ENCODE results near the gene MFSD6.

Gene MFSD6

GRCh38 chr2:190497428-190497827 lies 89.3 kb downstream of the MFSD6 start:
- H3K4me3 ChIP-seq (ENCODE audit: low read length) = no peak overlapping the region
- TF ChIP-seq CTCF (IDR thresholded peaks at IDR 0.05; ENCODE audit: insufficient read depth, low read depth, low read length, missing control alignments) = no peak
- peak; percentile 67 for DNase-seq (ENCODE audit: low read depth)

GRCh38 chr2:190499273-190499672 lies 91.1 kb downstream of the MFSD6 start:
- no peak for DNase-seq (ENCODE audit: low read depth)
- no peak overlapping the region for H3K4me3 ChIP-seq (ENCODE audit: low read length)
- no peak for TF ChIP-seq CTCF (IDR thresholded peaks at IDR 0.05; ENCODE audit: insufficient read depth, low read depth, low read length, missing control alignments)

GRCh38 chr2:190500054-190500502 lies 91.9 kb downstream of the MFSD6 start:
- no peak overlapping the region for H3K4me3 ChIP-seq (ENCODE audit: low read length)
- TF ChIP-seq CTCF (IDR thresholded peaks at IDR 0.05; ENCODE audit: insufficient read depth, low read depth, low read length, missing control alignments) = no peak
- DNase-seq (ENCODE audit: low read depth) = no peak

- TF ChIP-seq CTCF (IDR thresholded peaks at IDR 0.05; ENCODE audit: insufficient read depth, low read depth, low read length, missing control alignments) = no peak
- no peak overlapping the region for H3K4me3 ChIP-seq (ENCODE audit: low read length)
- DNase-seq (ENCODE audit: low read depth) = no peak
Measured at GRCh38 chr2:190501231-190501630, 93.1 kb downstream of the MFSD6 start.

- DNase-seq (ENCODE audit: low read depth) = no peak
- TF ChIP-seq CTCF (IDR thresholded peaks at IDR 0.05; ENCODE audit: insufficient read depth, low read depth, low read length, missing control alignments) = no peak
- H3K4me3 ChIP-seq (ENCODE audit: low read length) = no peak overlapping the region
Measured at GRCh38 chr2:190501702-190502407, 93.7 kb downstream of the MFSD6 start.

GRCh38 chr2:190503088-190503487 lies 94.9 kb downstream of the MFSD6 start:
- DNase-seq (ENCODE audit: low read depth) = no peak
- TF ChIP-seq CTCF (IDR thresholded peaks at IDR 0.05; ENCODE audit: insufficient read depth, low read depth, low read length, missing control alignments) = no peak
- no peak overlapping the region for H3K4me3 ChIP-seq (ENCODE audit: low read length)

- peak; percentile 43 for DNase-seq (ENCODE audit: low read depth)
- no peak overlapping the region for H3K4me3 ChIP-seq (ENCODE audit: low read length)
- no peak for TF ChIP-seq CTCF (IDR thresholded peaks at IDR 0.05; ENCODE audit: insufficient read depth, low read depth, low read length, missing control alignments)
Measured at GRCh38 chr2:190504912-190505311, 96.8 kb downstream of the MFSD6 start.

Measured in epithelial cell of esophagus (primary cell).